Stimulated activated CD8-positive, alpha-beta memory T cell treated with anti-CD3 and anti-CD28 coated beads, Interleukin-2, amount 100 ng/mL, for 1 hour (primary cell): Measurements from ENCODE around the gene LSAMP.

Source experiments
- DNase-seq, 2 donors: peaks; one replicate each; pipeline ENCODE4 v3.0.0-alpha.2; 2020; ENCODE audit warnings: low read depth in 2 of 2

Gene LSAMP

DNA sequence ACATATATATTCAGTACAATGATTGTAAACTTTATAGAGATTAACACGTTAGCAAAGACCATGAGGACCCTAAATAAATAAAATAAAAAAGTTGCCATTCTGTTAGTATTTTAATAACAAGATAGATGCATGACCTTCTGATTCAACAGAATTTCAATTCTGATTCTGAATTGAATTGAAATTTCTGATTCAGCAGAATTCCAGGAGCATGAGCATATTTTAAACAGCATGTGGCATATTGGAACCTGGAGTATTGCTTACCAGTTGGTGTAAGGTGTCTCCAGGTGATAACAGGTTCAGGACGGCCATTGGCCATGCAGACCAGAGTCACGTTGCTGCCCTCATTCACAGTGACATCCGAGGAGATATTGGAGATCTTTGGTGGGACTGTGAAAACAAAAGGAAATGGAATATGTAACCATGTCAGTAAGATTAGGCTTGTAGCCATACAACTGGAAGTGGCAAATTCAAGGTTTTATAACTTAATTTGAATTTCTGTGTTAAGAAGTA, 426.0 kb downstream of the LSAMP start:
- no peak for DNase-seq

DNA sequence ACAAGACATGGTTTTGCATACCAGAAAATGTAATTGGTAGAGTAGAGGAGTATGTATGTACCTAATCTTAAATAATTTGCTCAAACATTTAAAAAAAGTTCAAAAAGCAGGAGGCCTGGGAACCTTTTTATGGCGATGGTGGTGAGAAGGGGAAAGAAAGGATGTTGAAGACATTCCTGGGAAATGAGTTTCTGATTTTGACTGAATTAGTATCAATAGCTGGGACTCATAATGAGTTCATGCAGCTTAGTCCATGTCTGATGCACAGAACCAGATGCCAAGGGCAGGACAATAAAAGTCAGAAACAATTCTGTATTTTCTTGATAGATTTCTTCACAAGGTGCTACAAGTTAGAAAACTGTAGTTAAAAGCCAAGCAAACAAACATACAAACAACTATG, 426.6 kb downstream of the LSAMP start:
- DNase-seq = no peak

- DNase-seq = no peak
Measured at GRCh38 chr3:116015931-116016330, 429.4 kb downstream of the LSAMP start.

- no peak for DNase-seq
Measured at GRCh38 chr3:116007000-116007399, 438.3 kb downstream of the LSAMP start.

DNA sequence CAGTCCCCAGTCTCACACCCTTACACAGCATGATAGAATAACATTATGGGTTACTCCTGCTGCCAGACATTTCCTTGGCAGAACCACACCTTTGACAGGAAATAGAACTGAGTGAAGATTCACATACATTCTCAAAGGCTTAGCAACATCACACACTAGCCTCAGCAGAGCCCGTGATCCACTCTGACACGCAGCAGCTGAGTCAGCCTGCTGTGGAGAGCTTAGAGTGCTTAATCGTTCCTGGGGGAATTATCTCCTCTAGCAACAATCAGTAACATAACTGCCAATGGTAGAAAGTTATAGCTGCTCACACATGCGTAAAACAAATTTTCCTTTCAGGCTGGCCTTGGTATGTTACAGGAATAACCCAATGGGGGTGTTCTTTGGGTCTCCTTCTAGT, 439.9 kb downstream of the LSAMP start:
- no peak for DNase-seq

DNA sequence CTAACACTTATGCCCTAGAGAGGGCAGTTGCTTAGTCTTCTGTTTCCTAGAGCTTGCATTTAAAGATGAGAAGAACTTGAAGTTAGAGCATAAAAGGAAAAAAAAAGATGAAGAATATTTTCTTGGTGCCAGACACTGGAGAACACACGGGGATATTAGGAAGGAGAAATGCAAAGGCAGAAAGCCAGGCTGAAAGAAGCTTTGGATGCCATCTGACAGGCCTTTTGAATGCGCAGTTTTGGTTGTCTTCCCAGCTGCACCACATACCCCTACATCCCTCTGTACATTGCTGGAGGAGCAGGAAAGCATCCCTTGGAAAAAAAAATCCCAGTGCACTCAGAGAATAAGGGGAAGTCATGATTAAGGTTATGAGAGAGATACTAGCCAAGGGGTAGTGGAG, 443.1 kb downstream of the LSAMP start:
- DNase-seq = no peak

GRCh38 chr3:116001151-116001621, 444.1 kb downstream of the LSAMP start:
- DNase-seq = no peak

DNA sequence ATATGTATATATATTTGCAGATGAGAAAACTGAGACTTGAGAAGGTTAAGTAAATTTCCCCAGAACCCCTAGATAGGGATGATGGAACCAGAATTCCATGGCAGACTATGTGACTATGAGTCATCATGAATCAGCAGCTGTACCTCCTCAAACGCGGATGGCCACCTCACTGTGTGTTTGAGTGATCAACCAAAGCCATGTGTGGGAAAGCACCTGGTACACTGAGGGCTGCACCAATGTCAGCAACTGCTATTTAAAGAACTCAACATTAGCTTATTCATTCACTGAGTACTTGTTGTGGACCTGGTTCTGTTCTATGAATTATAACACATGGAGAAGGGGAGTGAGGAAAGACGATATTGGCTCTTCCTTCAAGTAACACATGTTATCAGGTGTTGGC, 445.0 kb downstream of the LSAMP start:
- DNase-seq = no peak

DNA sequence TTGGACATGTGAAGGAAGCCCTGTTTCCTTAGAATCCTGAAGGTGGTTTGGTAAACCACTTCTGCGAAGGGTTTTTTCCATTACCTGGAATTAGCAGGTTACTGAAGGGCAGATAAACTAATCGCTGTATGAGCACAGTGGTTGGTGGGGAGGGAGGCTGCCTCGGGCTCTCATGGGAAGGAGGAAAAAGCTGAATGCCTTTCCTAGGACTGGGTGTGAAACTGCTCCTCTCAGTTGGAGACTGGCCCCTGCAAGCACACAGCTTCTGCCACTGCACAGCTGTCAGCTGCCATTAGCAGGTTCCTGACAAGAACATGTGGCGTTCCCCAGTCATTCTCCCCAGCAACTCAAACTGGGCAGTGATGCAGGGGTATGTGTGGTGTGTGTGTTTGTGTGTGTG, 445.7 kb downstream of the LSAMP start:
- DNase-seq = no peak

DNA sequence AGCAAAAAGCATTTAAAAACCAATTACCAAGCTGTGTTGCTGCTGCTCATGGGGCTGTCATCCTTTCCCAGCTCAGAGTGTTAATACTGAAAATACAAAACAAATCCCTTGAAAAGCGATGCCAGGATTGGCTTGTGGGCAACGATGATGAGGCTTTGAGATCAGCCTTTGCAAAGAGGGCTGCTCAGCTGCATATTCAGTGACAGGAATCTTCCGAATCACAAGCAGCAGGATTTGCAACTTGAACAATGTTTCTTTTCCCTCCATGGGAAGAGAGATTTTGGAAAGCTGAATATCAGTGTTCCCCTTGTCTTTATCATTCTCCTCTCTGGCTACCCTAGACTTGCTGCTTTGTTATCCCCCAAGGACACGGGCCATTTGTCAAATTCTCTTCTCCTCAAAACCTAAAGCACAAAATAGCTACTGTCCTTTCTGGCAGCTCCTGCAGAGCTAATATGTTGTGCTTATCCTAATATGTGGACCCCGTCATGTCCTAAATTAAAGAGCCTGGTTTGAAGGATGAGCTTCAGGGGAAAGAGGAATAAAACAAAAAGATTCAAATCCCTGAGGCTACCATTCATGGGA, 446.2 kb downstream of the LSAMP start:
- DNase-seq = no peak

DNA sequence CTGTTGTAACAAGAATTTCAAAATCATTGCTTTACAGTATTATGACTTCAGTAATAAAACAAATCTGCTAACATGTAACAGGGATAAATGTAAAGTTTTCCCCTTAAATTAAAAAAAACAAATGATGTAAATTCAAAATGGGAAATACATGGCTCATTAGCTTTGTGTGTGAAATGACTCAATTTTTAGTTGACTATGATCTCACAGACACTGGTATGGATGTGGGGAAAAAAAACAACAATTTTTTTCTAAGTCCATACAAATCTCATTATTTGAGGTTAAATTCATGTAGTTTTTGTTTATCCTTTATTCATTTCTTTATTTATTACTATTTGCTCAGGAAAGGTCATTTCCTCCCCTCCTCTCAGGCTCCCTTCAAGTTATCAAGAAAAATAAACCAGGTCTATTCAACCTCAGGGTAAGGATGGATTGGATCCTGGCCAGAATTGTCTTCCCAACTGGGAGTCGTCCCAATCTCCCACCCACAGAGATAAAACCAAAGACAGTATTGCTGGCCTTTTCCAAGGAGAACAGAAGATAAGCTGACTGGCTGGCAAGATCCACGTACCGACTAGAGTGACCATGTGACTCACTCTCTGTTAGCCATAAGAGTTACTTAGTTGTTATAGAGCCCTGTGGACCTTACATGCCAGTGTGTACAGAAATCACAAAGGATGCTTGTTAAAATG, 448.7 kb downstream of the LSAMP start:
- no peak for DNase-seq

DNA sequence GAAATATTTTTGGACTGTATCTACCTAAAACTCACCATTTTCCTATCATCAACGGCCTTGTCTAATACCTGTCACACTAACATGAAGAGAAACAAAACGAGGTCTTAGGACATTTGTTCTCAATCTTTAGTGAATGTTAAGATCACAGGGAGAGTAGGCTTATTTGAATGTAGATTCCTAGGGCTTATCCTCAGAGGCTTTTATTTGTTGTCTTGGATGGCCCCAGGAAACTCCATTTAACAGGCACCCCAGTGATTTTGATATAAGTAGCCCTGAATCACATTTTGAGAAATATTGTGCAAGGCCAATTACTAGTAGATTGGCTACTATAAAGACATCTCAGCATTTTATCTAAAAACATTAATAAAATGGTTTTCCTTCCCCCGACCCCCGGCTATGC, 454.6 kb downstream of the LSAMP start:
- no peak for DNase-seq

- DNase-seq = no peak
Measured at GRCh38 chr3:115989684-115990421, 455.4 kb downstream of the LSAMP start.

DNA sequence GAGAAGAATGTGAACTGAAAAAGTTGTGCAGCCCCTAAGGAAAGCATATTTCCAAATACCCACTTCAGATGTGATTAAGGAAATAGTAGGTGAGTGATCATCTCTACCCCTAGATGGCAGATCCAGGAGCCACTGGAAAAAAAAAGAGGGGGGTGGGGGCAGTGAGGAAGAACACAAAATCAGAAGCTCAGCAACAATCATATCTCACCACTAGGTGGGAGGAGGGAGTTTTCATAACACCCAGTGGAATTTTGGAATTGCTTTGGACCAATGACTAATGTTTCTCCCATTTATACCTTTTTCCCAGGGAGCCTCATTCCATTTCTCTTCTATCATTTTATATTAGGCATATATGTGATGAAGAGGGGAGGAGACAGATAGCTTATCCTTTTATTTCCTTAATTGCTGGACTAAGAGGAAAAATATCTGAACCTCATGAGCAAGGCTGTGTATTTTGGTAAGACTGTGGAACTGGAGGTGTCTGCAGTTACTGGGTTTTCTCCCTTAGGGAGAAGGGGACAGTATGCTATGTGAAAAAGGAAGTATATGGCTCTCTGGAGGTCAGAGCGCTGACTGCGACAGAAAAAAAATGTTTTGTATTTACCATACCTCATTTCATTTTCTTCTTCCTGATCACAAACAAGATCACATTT, 458.6 kb downstream of the LSAMP start:
- no peak for DNase-seq

GRCh38 chr3:115982629-115983028, 462.7 kb downstream of the LSAMP start:
- DNase-seq = no peak

DNA sequence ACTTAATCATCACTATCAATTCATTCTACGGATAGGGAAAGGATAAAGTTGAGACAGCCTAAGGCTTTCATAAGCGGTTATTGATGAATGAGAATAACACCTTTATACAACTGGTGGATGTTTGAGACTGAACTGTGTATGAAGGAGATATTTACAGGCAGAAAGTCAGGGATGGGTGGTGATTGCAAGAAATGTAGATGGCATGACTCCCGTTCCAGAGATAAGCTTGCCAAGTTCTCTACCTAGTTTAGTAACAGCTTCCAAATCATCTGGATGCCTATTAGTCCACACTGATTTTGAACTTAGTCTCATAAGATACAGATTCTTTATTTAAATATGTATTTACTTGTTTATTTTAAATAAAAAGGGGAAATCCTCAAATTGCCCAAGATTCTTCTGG, 463.2 kb downstream of the LSAMP start:
- DNase-seq = no peak

DNA sequence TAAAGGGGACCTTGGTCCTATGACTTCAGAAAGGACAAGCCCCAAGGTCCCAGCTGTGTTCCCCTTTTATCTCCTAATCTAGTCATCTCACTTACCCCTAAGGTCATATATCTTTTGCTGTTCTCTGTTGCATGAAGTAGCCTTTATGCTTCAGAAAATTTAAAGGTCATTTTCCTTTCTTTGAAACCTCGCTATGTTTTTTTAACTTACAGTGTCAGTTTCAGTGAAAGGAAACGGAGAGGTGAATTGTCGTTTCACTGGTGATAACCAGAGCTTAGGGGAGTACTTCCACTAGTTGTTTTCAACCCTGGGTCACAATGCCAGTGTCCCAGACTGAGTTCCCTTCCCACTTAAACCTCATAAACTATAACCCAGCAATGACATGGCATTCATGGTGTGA, 464.6 kb downstream of the LSAMP start:
- no peak for DNase-seq

GRCh38 chr3:115977866-115978265, 467.4 kb downstream of the LSAMP start:
- no peak for DNase-seq

DNA sequence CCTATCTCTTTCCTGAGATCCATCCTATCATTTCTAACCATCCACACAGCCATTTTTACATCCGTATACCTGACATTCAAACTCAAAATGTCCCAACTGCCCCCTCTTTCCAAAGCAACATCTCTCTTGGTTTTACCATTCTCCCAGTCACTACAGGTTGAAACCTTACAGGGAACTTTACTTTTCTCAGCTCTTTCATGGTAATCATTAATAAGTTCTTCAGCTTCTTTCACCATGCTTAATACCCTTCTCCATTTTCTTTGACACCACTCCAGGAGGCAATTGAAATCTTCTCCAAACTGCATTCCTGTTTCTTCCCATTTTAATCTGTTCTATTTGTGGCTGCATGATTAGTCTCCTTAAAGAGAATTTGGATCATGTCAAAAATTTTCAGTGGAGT, 469.5 kb downstream of the LSAMP start:
- DNase-seq = no peak

- DNase-seq = no peak
Measured at GRCh38 chr3:115975353-115975752, 469.9 kb downstream of the LSAMP start.

- no peak for DNase-seq
Measured at GRCh38 chr3:115974940-115975339, 470.3 kb downstream of the LSAMP start.

DNA sequence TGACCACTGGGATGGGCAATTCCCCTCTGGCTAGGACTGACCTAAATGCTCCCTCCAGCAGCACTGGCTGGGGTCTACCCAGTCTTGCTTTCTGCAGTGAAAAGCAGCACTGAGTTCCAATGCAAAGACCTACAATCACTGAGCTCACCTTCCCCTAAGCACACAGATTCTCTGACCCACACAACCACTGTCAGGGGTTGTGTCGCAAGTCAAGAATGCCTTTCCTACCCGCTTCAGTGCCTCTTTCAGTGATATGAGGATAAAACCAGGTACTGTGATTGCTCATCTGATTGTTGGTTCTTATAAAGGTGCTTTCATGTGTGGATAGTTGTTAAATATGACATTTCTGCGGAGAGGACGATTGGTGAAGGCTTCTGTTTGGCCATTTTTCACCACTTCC, 476.4 kb downstream of the LSAMP start:
- DNase-seq = no peak
